Vagina (tissue), 2 donors: ENCODE measurements around the gene LCN15. TPM values are rescaled to one million over a fixed set of nuclear protein-coding genes. Genes with fewer than 3 reads are reported as not detected.

Experiments
- DNase-seq, 2 donors: peaks; one replicate each; pipeline ENCODE4 v3.0.0-alpha.2; 2017; ENCODE audit errors: extremely low spot score in 2 of 2
- H3K27ac ChIP-seq: fragments of 200-600 bp; sonication (generic); one replicate; pipeline ENCODE4 v1.5.1; 2019
- H3K27me3 ChIP-seq: fragments of 200-600 bp; sonication (generic); one replicate; pipeline ENCODE4 v1.5.1; 2019
- H3K36me3 ChIP-seq, 2 donors: fragments of 200-600 bp; sonication (generic); one replicate each; pipeline ENCODE4 v1.5.1; 2017 to 2019
- H3K4me1 ChIP-seq: fragments of 200-600 bp; sonication (generic); one replicate; pipeline ENCODE4 v1.5.1; 2019
- H3K4me3 ChIP-seq, 2 donors: fragments of 200-600 bp; sonication (generic); 1 replicate in 1 of 2; 2 replicates in 1 of 2; pipeline ENCODE4 v1.5.1; 2016 to 2019
- H3K9me3 ChIP-seq: fragments of 200-600 bp; sonication (generic); one replicate; pipeline ENCODE4 v1.5.1; 2019
- CTCF ChIP-seq, 3 experiments: fragments of 450-650 bp in 2 of 3; fragments of 200-600 bp in 1 of 3; sonication (generic) in 1 of 3; IDR thresholded peaks; one replicate each; pipeline ENCODE4 v1.5.1; 2017 to 2019; ENCODE audit warnings: antibody characterized with exemption in 3 of 3, mild to moderate bottlenecking in 2 of 3, moderate library complexity in 2 of 3
- POLR2A ChIP-seq, 2 donors: fragments of 450-650 bp; IDR thresholded peaks; one replicate each; pipeline ENCODE4 v1.6.1; 2017; ENCODE audit warnings: antibody characterized with exemption in 2 of 2, mild to moderate bottlenecking in 2 of 2, moderate library complexity in 2 of 2
- POLR2AphosphoS5 ChIP-seq, 2 donors: sonication (generic); formaldehyde crosslinking; IDR thresholded peaks; one replicate each; pipeline ENCODE4 v1.9.0; 2017; ENCODE audit warnings: antibody characterized with exemption in 2 of 2, mild to moderate bottlenecking in 2 of 2, low read depth in 1 of 2; ENCODE audit not compliant: insufficient read depth in 1 of 2
- intact Hi-C: fragments of 100-400 bp; cut with DNase I; formaldehyde crosslinking; loops from one replicate; pipeline ENCODE4 v1.15.1; 2023
- total RNA-seq: library from RNA; depleted of rRNA; stranded (reverse); fragments of >200 nt; gene quantifications from one replicate; pipeline ENCODE4 v1.2.3, GENCODE V29; 2016

The LCN15 gene
- total RNA-seq, 1 donor from 2014 or later = not detected

- Histone ChIP-seq H3K36me3 (no peaks in the 10 kb centered on the region), H3K27ac (peak overlapping the region; percentile 82), H3K27me3 (no peaks in the 10 kb centered on the region), H3K4me3 (peak overlapping the region; percentile 92 to 95), H3K4me1 (peaks cover 47% of the 10 kb centered on the region), H3K9me3 (no peaks in the 10 kb centered on the region)
- DNase-seq = peak; percentile 85 to 95
- intact Hi-C loops = no loop called here
- no peak for TF ChIP-seq POLR2AphosphoS5 (IDR thresholded peaks at IDR 0.05; ENCODE audit: insufficient read depth in 1 of 2, low read depth in 1 of 2)
- TF ChIP-seq CTCF (IDR thresholded peaks at IDR 0.05) = no peak
- no peak for TF ChIP-seq POLR2A (IDR thresholded peaks at IDR 0.05)
These were observed 42.4 kb upstream of the LCN15 start for GRCh38 chr9:136806631-136807201.

GRCh38 chr9:136806067-136806466 lies 41.7 kb upstream of the LCN15 start:
- TF ChIP-seq POLR2A (IDR thresholded peaks at IDR 0.05) (no peak), CTCF (IDR thresholded peaks at IDR 0.05) (no peak)
- no peaks in the 10 kb centered on the region for H3K36me3 ChIP-seq
- H3K4me3 ChIP-seq = no peak overlapping the region
- peaks cover 46% of the 10 kb centered on the region for H3K4me1 ChIP-seq
- peak in 1 of 2 donors; percentile 85 for DNase-seq
- no peaks in the 10 kb centered on the region for H3K9me3 ChIP-seq
- no peak overlapping the region for H3K27ac ChIP-seq
- intact Hi-C loops = no loop called here
- H3K27me3 ChIP-seq = no peaks in the 10 kb centered on the region

- TF ChIP-seq CTCF (IDR thresholded peaks at IDR 0.05) = no peak
- Histone ChIP-seq H3K27ac (no peak overlapping the region), H3K4me1 (peaks cover 46% of the 10 kb centered on the region), H3K27me3 (no peaks in the 10 kb centered on the region), H3K9me3 (no peaks in the 10 kb centered on the region), H3K4me3 (no peak overlapping the region), H3K36me3 (no peaks in the 10 kb centered on the region)
- peak in 1 of 2 donors; percentile 70 for DNase-seq
- intact Hi-C loops = no loop called here
These were observed 41.0 kb upstream of the LCN15 start for GRCh38 chr9:136805207-136805740.

GRCh38 chr9:136804509-136805206 lies 40.3 kb upstream of the LCN15 start:
- TF ChIP-seq CTCF (IDR thresholded peaks at IDR 0.05) = no peak
- TF ChIP-seq POLR2AphosphoS5 (IDR thresholded peaks at IDR 0.05; ENCODE audit: insufficient read depth in 1 of 2, low read depth in 1 of 2) = no peak
- TF ChIP-seq POLR2A (IDR thresholded peaks at IDR 0.05) = no peak
- intact Hi-C loops = no loop called here
- Histone ChIP-seq H3K9me3 (no peaks in the 10 kb centered on the region), H3K4me3 (no peak overlapping the region), H3K27ac (no peak overlapping the region), H3K27me3 (no peaks in the 10 kb centered on the region), H3K4me1 (peaks cover 46% of the 10 kb centered on the region), H3K36me3 (no peaks in the 10 kb centered on the region)
- peak in 1 of 2 donors; percentile 83 for DNase-seq
